ENCODE data around the gene MAL.
"Not testable (repeated sequence)": the region's sequence is repeated elsewhere in the genome, so short reads cannot be mapped to it uniquely, and the experiment has no call there.

The MAL gene

GRCh38 chr2:95068256-95068655 lies 42.7 kb downstream of the MAL start:
- DNase-seq = no peak

DNA sequence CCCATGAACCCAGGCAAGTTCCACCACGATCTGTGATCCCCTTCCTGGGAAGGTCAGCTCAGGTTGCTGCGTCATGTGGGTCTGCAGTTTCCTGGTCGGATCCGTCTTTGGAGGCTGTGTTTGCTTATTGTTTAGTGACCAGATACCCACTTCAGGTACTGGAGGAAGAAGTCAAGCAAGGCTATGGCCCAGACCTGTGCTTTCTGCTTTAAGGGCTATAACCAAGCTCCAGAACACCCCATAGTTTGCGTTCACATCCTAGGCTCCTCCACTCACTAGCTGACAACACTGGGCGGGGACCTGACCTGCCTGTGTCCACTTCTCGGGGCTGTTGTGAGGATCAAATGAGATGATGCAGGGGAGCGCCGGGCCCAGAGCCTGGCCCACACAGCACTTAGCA lies 44.0 kb downstream of the MAL start:
- no peak for DNase-seq

DNA sequence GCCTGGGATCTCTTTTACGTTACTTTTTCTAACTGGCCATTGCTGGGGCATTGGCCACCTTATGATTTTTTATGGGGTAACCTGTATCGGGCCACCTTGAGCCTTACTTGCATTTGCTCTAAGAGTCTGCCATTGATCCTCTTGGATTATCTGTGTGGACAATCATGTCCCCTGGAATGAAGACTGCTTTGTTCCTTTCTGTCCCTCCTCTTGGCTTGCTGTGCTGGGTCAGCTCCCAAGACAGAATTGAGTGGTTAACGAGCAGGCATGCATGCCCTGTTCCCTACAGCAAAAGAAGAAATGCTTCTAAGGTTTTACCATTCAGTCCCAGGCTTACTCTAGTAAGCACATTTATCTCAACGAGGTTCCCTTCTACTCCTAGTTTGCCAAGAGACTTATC lies 46.3 kb downstream of the MAL start:
- DNase-seq = no peak

DNA sequence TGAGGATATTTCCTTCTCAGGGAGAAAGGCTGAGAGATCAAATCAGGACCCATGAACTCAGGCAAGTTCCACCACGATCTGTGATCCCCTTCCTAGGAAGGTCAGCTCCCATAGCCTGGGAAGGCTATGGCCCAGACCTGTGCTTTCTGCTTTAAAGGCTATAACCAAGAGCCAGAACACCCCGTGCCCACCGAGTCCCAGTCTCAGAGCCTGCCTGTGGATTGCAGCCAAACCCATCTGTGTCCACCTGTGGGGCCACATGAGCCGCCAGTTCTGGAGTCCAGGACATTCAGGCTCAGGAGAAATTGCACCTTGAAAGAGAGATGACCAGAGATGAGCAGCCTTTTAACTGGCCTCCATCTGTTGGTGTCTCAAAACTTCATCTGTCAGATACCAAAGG lies 46.9 kb downstream of the MAL start:
- DNase-seq = no peak

DNA sequence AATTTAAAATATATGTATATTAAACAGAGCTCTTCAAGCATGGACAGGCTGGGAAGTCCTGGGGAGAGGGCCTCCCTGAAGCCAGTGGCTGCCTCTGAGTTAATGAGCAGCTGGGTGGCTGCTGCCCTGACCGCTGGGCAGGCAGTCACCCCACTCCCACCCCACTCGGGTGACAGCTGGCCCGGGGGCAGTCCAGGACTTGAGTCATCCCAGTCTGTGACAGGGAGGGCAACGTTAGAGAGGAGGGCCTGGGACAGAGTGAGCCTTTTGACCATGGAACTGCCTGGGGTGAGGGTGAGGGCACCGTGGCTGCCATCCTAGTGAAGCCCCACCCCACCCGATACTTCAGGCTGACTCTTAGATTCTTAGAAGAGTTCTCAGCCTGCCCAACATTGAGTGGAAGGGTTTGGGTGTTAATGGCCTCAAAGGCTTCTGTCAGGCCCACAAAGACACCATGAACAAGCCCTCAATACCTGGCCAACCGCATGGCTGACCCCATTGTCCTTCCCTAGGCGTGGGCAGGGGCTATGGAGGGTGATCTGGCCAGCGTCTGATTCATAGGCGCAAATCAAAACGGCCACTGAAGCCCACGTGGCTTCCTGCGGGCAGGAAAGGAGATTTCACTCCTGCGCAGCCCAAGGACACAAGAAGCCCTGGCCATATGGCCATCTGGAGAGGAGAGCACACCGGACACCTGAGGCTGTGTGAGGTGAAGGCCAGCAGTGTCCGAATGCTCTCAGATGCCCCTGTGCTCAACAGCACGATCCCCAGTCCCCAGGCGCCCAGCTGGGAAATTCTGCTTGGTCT lies 48.6 kb downstream of the MAL start:
- no peak for DNase-seq

DNA sequence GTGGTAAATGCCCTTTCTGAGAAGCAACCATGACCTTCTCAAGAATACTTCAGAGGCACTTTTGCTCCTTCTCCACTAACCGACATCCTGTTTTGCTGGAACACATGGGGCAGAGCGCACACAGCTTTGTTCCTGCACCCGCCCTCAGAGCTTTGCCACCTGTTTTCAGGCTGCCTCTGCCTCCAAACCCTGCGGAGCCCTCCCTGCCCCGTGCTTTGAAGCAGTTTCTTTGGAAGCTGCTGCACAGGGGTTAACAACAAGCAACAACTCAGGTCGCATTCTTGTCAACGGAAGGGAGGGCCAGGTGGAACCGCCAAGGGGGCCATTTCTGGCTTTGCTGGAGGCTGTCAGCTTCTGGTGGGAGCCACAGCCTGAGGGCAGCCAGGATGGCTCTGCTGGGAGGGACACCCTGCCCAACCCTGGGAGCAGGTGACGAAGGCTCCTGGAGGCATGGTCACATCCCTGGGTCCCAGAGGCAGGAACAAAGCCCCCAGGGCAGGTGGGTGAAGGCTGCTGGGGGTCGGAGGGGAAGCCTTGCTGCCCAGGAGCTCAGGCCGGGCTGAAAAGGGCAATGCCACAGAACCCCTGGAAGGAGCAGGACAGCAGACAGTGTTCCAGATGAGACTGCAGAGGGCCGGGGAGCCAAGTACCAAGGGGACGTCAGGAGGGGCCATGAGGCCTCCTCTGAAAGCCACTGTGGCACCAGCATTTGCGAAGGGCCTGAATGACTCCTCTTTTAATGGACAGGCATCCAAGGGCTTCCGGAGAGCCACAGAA lies 49.3 kb downstream of the MAL start:
- DNase-seq = no peak

DNA sequence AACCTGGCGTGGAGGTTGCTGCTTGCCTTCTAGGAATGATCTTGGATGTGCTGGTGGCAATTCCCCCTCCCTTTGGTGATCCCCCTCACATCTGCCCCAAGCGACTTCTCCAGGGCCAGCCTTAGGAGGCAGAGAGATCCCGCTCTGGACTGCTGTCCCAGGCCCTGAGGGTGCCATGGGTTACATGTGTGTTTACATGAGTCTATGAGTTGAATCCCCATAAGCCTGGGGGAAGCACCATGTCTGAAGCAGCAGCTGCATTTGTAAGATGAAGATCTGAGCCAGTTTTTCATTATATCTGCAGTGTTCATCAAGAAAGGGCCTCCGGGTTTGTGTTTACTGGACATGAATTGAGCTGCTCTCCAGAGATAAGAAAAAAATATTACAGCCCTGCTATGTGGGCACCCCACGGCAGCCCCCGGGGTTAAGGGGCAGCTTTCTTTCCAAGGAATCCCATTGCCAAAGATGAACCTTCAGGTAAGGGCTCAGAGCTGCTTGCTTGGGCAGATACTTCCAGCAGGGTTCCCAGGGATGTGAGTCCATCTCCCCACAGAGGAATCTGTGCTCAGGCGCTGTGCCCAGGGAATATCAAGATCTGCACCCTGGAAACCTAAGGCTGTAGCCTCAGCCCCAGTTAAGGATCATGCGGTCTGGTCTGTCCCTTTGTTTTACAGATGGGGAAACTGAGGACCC lies 50.1 kb downstream of the MAL start:
- no peak for DNase-seq

GRCh38 chr2:95076705-95077529 lies 51.4 kb downstream of the MAL start:
- no peak for DNase-seq

DNA sequence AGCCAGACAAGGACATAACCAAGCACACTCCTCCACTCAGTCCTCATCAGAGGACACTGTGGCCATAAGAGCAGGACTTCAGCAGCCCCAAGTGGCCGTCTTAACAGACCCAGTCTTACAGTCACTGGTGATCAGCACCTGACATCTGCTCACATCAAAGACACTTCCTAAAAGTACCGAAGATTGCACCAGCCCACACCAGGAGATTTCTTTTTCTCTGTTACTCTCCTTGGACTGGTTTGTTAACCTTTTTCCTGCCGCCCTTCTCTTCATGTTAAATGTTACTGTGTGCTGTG lies 52.0 kb downstream of the MAL start:
- no peak for DNase-seq

DNA sequence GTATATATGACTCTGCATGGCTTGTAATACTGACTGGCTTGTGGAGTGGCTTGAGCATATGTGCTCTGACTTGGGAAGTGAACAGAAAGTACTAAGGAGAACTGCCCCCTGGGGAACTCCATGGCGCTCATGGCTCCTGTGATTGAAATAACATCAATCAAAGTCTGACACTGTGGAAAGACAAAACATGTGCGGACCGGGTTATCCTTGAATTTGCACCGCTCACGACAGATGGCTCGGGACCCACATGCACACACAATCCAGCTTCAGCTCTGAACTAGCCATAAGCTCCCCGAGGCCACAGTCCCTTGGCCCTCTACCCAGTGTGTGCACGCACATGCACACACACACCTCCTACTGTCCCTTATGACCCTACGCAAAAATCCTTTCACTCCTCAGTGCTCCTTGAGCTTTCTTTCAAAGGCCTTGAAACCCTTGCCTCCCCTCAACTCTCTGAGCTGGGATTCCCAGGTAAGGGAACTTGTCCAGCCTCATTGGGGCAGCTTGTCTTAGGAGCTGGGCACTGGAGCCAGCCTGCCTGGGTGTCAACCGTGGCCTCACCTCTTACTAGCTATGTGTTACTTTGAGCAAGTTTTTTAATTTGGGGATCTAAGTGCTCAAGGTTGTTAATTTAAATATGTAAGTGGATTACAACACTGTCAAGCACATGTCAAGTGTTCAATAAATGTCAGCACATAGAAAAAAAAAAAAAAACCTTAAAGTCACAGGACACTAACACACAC lies 52.5 kb downstream of the MAL start:
- DNase-seq = no peak

DNA sequence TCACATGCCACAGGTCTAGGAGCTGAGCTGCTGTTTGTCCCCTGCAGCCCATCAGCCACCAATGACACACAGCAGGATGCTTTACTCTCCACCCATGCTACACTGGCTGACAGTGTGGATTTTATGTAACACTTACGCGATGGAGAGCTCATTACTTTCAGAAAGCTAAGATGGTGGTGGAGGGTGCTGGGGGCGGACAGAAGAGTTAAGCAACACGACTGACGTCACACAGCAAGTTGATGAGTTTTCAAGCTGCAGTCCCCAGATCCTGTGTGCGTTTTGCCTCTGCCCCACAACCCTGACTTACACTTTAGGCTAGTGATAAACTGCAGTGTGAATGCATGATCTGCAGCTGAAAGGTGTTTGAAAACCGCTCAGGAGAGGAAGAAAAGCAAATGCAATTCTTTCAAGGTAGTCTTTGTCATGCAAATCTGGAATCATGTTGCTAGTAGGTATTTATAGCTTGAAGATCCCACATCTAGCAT lies 53.7 kb downstream of the MAL start:
- no peak for DNase-seq

DNA sequence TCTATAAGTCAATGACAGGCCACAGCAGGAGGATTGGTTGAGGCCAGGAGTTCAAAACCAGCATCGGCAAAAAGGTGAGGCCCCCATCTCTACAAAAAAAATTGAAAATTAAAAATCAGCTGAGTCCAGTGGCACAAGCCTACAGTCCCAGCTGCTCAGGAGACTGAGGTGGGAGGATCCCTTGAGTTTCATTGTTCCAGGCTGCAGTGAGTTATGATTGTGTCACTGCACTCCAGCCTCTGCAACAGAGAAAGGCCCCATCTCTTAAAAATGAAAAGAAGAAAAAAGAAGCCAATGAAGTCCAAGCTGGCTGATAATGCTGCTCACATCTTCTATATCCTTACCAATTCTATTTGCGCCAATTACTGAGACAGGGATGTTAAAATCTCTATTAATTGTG lies 57.0 kb downstream of the MAL start:
- DNase-seq = no peak

DNA sequence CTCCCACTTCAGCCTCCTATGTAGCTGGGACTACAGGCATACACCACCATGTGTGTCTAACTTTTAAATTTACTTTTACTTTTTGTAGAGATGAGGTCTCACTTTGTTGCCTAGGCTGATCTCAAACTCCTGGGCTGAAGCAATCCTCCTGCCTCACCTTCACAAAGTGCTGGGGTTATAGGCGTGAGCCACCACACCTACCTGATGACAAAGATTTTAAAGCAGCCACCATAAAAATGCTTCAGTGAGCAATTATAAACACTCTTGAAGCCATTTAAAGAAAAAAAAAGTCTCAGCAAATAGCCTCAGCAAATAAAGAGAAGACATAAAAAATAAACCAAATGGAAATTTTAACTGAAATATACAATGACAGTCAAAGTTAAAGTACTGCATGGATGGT lies 60.5 kb downstream of the MAL start:
- no peak for DNase-seq

DNA sequence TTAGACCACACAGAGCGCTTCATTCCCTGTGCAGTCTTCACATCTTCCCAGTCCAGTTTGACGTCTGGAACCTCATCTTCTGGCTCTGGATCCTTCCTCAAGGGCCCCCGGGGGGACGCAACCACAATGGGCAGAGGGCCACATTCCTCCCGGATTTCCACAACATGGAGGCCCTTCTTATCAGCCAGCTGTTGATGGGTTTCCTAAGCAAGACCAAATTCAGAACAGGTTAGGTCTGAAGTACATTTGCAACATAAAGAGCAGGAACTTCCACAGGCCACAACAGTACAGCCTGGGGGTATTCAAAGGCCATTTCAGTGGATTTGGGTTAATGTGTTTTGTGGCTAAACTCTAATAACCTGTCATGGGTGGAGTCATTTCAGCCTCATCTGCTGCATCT lies 61.9 kb downstream of the MAL start:
- DNase-seq = no peak

DNA sequence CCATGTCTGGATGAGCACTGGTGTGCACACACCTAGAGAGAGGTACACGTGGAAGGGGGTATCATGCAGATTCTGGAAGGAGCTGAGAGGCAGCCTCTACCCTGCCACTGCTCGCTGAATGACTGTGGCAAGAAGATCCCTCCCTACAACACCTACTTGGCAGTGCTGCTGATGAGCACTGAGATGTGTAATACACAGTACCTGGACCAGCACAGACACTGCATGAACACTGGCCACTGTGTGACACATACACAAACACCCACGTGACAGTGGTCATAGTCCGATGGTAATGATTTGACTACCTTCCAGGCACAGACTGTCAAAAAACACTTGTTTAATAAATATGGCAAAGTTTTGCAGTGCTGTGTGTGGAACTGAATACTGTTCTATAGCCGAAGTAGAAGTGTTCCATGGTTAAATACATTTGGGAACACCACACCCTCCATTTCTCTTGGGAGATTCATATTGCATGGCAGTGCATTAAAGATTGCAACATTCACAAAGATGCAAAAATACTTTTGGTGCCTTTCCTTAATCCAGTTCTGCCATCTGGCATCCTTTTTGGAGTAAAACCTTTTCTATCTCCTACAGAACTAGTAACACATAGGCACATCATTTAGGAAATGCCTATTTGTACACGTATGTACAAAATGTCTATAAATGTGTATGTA lies 66.5 kb downstream of the MAL start:
- DNase-seq = no peak

GRCh38 chr2:95098273-95098672 lies 72.8 kb downstream of the MAL start:
- DNase-seq = not testable (repeated sequence)

DNA sequence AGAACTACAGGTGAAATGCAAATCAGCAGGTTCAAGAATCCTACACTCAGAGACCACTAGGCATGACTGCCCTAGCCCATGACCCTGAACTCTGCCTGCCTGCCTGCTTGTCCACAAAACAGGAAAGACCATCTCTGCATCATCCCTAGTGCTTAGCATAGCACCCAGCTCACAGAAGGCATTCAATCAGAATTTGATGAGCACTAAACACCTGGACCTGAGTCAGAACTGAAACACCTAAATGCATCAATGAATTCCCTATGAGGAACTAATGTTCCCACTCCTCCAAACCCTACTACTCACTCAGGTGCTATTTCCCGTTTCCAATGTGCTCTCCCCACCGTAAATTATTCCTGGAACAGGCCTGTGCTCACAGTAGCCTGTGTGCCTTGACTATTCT lies 74.4 kb downstream of the MAL start:
- no peak for DNase-seq

All from KG1 (cell line).